ENCODE measurements around the gene FBXW11.

FBXW11 gene

DNA sequence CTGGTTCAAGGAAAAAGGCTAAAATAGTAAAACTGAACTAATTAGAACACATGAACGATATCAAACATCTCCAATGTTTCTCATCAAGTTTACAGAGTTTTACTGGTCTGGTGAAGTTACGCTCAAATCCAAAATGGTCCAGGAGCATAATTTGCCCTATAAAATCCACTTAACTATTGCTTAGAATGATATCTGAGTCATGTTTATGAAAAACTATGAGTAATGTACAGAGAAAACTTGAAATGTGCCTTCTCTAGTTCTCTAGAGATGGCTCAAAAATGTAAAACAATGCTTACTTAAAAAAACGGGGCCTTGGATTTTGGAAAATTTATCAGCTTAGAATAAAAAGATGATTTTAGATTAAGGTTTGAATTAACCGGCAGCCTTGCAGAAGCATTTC, 108.1 kb downstream of the FBXW11 start:
- TF ChIP-seq, protein P1, sequence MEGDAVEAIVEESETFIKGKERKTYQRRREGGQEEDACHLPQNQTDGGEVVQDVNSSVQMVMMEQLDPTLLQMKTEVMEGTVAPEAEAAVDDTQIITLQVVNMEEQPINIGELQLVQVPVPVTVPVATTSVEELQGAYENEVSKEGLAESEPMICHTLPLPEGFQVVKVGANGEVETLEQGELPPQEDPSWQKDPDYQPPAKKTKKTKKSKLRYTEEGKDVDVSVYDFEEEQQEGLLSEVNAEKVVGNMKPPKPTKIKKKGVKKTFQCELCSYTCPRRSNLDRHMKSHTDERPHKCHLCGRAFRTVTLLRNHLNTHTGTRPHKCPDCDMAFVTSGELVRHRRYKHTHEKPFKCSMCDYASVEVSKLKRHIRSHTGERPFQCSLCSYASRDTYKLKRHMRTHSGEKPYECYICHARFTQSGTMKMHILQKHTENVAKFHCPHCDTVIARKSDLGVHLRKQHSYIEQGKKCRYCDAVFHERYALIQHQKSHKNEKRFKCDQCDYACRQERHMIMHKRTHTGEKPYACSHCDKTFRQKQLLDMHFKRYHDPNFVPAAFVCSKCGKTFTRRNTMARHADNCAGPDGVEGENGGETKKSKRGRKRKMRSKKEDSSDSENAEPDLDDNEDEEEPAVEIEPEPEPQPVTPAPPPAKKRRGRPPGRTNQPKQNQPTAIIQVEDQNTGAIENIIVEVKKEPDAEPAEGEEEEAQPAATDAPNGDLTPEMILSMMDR (IDR thresholded peaks at IDR 0.05), result no peak

DNA sequence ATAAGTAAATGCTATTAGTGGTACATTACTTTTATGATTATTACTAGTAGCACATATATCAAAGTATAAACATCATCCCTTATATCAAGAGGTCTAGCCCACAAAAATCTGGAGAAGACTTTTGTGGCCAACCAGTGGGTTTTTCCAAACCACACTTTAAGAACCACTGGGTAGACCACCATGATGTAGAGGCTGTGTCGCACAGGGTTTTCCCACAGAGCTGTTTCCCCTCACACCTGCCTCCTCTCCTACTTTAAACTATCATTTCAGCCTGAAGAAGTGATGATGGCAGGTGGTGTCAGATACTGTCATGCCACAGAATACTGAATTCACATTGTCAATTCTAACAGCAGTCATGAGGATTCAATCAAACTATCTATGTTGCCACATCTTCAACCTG, 109.2 kb downstream of the FBXW11 start:
- TF ChIP-seq, protein P1 (IDR thresholded peaks at IDR 0.05), result no peak

DNA sequence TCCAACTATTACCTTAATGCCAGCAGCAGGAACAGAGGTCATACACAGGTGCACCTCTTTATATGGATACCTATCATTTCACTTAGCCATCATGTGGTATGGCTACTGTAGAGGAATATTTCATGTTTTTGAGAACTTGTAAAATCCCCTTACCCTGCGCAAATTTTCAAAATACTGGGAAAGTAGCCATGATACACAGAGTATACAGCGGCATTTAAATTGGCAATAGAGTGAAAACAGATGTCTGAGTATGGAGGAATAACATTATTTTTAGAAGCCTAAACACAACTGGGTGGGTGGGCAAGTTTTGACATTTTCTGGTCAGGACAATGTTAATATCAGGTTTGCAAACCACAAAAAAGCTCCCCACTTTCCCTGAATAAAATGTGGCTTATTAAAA, 111.4 kb downstream of the FBXW11 start:
- TF ChIP-seq, protein P1 (IDR thresholded peaks at IDR 0.05), result no peak

DNA sequence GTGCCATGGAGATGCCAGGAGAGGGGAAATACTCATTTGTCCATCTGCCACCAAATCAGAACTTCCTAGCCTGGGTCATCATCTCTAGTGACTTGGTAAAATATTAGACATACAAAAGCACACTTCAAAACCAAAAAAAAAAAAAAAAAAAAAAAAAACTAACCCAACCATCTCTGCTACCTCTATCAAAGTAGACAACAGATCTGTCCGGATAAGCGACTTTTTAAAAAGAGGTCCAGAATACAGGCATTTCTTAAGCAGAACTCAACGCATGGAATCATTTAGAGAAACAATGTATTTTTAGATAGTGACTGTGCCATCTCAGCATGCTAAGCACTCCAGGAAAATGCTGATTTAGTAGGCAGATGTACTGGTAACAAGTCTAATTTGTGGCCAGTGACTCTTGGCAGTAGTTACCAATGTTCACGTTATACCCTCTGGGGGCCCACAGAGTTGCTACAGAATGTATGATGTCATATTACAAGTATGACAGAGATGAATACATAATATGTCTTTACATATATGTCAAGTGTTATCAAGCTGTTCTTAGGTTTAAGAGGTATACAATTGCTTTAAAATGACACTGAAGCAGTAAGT, 113.0 kb downstream of the FBXW11 start:
- TF ChIP-seq, protein P1 (IDR thresholded peaks at IDR 0.05), result no peak

DNA sequence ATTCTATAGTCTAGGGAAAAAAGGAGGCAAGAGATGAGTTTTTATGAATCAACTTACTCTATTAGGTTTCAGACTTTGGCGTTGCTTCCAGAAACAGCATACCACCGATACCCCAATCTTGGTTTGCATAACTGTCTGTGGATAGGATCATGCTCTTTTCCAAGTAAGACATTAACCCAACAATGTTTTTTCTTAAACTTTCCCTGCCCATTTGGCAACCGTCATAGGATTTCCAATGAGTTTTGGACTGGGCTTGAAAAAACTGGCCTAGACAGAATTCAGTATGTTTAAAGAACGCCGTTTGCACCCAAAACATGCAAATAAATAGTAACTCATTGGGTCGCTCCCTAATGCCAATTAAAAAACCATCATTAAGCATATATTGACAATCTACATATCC, 114.8 kb downstream of the FBXW11 start:
- TF ChIP-seq, protein P1 (IDR thresholded peaks at IDR 0.05), result no peak

DNA sequence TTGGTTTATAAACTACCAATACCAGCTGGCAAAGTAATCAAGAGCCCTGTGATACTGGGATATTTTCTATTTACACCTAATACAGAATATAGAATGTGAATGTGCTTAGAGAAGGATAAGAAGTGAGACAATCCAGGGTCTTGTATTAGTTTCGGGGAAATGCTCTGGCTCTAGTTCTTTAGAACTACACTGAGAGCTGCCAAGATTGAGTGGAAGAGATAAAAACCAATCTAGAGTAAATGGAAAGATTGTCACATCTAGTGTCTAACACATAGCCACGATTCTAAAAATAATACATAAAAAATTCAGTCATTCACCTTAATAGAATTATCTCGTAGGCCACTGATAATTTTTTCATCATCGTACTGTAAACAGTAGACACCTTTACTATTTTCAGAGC, 115.3 kb downstream of the FBXW11 start:
- TF ChIP-seq, protein P1 (IDR thresholded peaks at IDR 0.05), result no peak

DNA sequence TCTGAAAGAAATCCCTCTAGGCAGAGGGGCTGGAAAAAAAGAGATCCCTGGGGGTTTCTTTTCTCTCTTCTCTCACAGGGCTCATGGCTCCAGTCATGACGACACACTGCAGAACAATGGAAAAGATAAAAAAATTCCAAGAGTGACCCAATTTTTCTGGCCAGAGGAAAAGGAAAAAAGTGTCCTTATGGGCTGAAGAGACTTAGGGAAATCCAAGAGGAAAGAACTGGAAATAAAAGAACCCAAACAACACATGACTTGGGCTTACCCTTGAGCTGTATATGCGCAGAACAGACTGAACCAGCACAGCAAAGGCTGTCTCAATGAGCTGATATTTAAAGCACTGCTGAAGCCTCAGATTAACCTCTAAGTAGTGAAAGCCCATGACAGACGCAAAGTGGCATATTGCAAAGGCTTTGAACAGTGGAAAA, 118.4 kb downstream of the FBXW11 start:
- TF ChIP-seq, protein P1 (IDR thresholded peaks at IDR 0.05), result no peak

DNA sequence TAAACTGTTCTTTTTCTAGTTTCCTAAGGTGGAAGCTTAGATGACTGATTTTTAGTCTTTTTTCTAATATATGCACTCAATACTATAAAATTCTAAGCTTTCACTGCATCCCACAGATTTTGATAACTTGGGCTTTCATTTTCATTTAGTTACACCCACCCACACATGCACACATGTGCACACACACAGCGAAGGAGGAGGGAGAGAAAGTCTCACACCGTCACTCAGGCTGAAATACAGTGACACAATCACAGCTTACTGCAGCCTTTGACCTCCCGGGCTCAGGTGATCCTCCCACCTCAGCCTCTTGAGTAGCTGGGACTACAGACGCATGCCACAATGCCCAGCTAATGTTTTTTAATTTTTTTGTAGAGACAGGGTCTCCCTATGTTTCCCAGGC, 124.3 kb downstream of the FBXW11 start:
- TF ChIP-seq, protein P1 (IDR thresholded peaks at IDR 0.05), result no peak

All from LNCAP (cell line).